ENCODE measurements around the gene SLC15A1. TPM values are rescaled to one million over a fixed set of nuclear protein-coding genes. Genes with fewer than 3 reads are reported as not detected.

The SLC15A1 gene
- polyA plus RNA-seq, 3 donors, result not detected

GRCh38 chr13:98717256-98717655 is 35.2 kb downstream of the SLC15A1 start:
- H3K4me3 ChIP-seq (replicated peaks in 1 of 3; ENCODE audit: low read depth in 2 of 3, low read length in 3 of 3), result no peak overlapping the region
- Mint-ChIP-seq H3K36me3 (no peaks in the 10 kb centered on the region), H3K4me3 (no peak overlapping the region), H3K4me1 (no peaks in the 10 kb centered on the region), H3K27me3 (ENCODE audit: low read depth in 3 of 3) (peaks cover 0 to 4% (median 3%) of the 10 kb centered on the region in 3 donors), H3K27ac (no peak overlapping the region), H3K9me3 (no peaks in the 10 kb centered on the region)
- H3K79me2 ChIP-seq (ENCODE audit: insufficient read depth, low read length), result no peaks in the 10 kb centered on the region
- H3K4me2 ChIP-seq (replicated peaks; ENCODE audit: extremely low read depth, low read length, poor library complexity, severe bottlenecking), result no peak overlapping the region
- H3K4me1 ChIP-seq (ENCODE audit: control insufficient read depth in 1 of 2, insufficient read depth in 2 of 2, low read length in 2 of 2), result no peaks in the 10 kb centered on the region
- no peaks in the 10 kb centered on the region for H3K27me3 ChIP-seq (ENCODE audit: control insufficient read depth in 2 of 2, insufficient read depth in 2 of 2, low read length in 2 of 2)
- no peaks in the 10 kb centered on the region for H4K20me1 ChIP-seq (ENCODE audit: insufficient read depth, low read length)
- intact Hi-C loops (cut with micrococcal nuclease), result no loop called here
- no peak overlapping the region for H2AFZ ChIP-seq (ENCODE audit: insufficient read depth, low read depth, low read length, poor library complexity, severe bottlenecking)
- no peak overlapping the region for H3K9ac ChIP-seq (ENCODE audit: insufficient read depth, low read length, poor library complexity, severe bottlenecking)
- no peak overlapping the region for H3K27ac ChIP-seq (ENCODE audit: low read depth in 1 of 2, low read length in 2 of 2)
- no peak for TF ChIP-seq CTCF (IDR thresholded peaks at IDR 0.05)
- 90% methylated on average over 2 of the region's 5 CpGs for WGBS (ENCODE audit: insufficient coverage)
- no peaks in the 10 kb centered on the region for H3K36me3 ChIP-seq (replicated peaks in 1 of 2; ENCODE audit: control insufficient read depth in 1 of 2, insufficient read depth in 2 of 2, low read length in 2 of 2)
- DNase-seq, result no peak
- no peaks in the 10 kb centered on the region for H3K9me3 ChIP-seq (replicated peaks in 1 of 2; ENCODE audit: control insufficient read depth in 1 of 2, insufficient read depth in 1 of 2, low read length in 2 of 2)

GRCh38 chr13:98710521-98710920 is 42.0 kb downstream of the SLC15A1 start:
- no peak overlapping the region for H3K27ac ChIP-seq (ENCODE audit: low read depth in 1 of 2, low read length in 2 of 2)
- no peak for DNase-seq
- H3K9ac ChIP-seq (ENCODE audit: insufficient read depth, low read length, poor library complexity, severe bottlenecking), result no peak overlapping the region
- peaks cover 2 to 8% (median 6%) of the 10 kb centered on the region in 3 donors for H3K27me3 Mint-ChIP-seq (ENCODE audit: low read depth in 3 of 3)
- no peak overlapping the region for H2AFZ ChIP-seq (ENCODE audit: insufficient read depth, low read depth, low read length, poor library complexity, severe bottlenecking)
- no peaks in the 10 kb centered on the region for H3K27me3 ChIP-seq (ENCODE audit: control insufficient read depth in 2 of 2, insufficient read depth in 2 of 2, low read length in 2 of 2)
- intact Hi-C loops (cut with micrococcal nuclease), result no loop called here
- peak overlapping the region in 1 of 7 donors; percentile 25 for H3K27ac Mint-ChIP-seq
- no peaks in the 10 kb centered on the region for H3K9me3 ChIP-seq (replicated peaks in 1 of 2; ENCODE audit: control insufficient read depth in 1 of 2, insufficient read depth in 1 of 2, low read length in 2 of 2)
- 100% methylated on average over 5 of the region's 7 CpGs for WGBS (ENCODE audit: insufficient coverage)
- no peaks in the 10 kb centered on the region for H3K36me3 Mint-ChIP-seq
- peaks cover 0 to 6% (median 1%) of the 10 kb centered on the region in 7 donors for H3K9me3 Mint-ChIP-seq
- no peaks in the 10 kb centered on the region for H3K79me2 ChIP-seq (ENCODE audit: insufficient read depth, low read length)
- H3K4me1 Mint-ChIP-seq, result no peaks in the 10 kb centered on the region
- H3K4me3 Mint-ChIP-seq, result no peak overlapping the region
- H4K20me1 ChIP-seq (ENCODE audit: insufficient read depth, low read length), result no peaks in the 10 kb centered on the region
- H3K4me3 ChIP-seq (replicated peaks in 1 of 3; ENCODE audit: low read depth in 2 of 3, low read length in 3 of 3), result no peak overlapping the region
- TF ChIP-seq CTCF (IDR thresholded peaks at IDR 0.05), result no peak
- H3K4me2 ChIP-seq (replicated peaks; ENCODE audit: extremely low read depth, low read length, poor library complexity, severe bottlenecking), result no peak overlapping the region
- H3K4me1 ChIP-seq (ENCODE audit: control insufficient read depth in 1 of 2, insufficient read depth in 2 of 2, low read length in 2 of 2), result no peaks in the 10 kb centered on the region
- H3K36me3 ChIP-seq (replicated peaks in 1 of 2; ENCODE audit: control insufficient read depth in 1 of 2, insufficient read depth in 2 of 2, low read length in 2 of 2), result no peaks in the 10 kb centered on the region

Measured in CD14-positive monocyte (primary cell).